H1 (cell line): Measurements from ENCODE around the gene SNX32. TPM values are rescaled to one million over a fixed set of nuclear protein-coding genes. Genes with fewer than 3 reads are reported as not detected.

ENCODE experiments used
- CTCF ChIA-PET: fragments of 300-600 bp; sonication (Branson Sonifier 250); formaldehyde crosslinking; loops from one replicate; lab custom pipeline; 2021; ENCODE audit not compliant: partially characterized antibody; lab: Charles Lee
- POLR2A ChIA-PET: fragments of 300-600 bp; sonication (Branson Sonifier 250); formaldehyde crosslinking; loops from one replicate; lab custom pipeline; 2021; ENCODE audit warnings: inconsistent platforms; ENCODE audit not compliant: partially characterized antibody; lab: Charles Lee
- DNase-seq, 2 experiments: peaks; one replicate each; pipeline versions ENCODE4 v3.0.0 to v3.0.0-alpha.2; 2010 to 2022; ENCODE audit warnings: low spot score in 2 of 2, low read depth in 1 of 2, mixed read lengths in 1 of 2
- FAIRE-seq: peaks from 2 replicates; lab custom pipeline; 2011; peaks lifted over from hg19 to GRCh38; lab: Jason Lieb, UNC
- H2AFZ ChIP-seq: 2 replicates; pipeline ENCODE4 v1.8.1; 2012; ENCODE audit warnings: low read length, inconsistent platforms
- H2AK5ac ChIP-seq: 2 replicates; pipeline ENCODE4 v1.6.1; 2013; ENCODE audit warnings: low read depth, low read length
- H2BK120ac ChIP-seq: replicated peaks from 2 replicates; pipeline ENCODE3; 2013; ENCODE audit warnings: low read depth, low read length, inconsistent platforms
- H2BK12ac ChIP-seq: 2 replicates; pipeline ENCODE4 v1.6.1; 2013; ENCODE audit warnings: low read depth, low read length
- H2BK15ac ChIP-seq: 2 replicates; pipeline ENCODE4 v1.6.1; 2013; ENCODE audit warnings: low read length
- H2BK20ac ChIP-seq: 2 replicates; pipeline ENCODE4 v1.6.1; 2013; ENCODE audit warnings: low read length
- H2BK5ac ChIP-seq: 2 replicates; pipeline ENCODE4 v1.6.1; 2013; ENCODE audit warnings: low read depth, low read length
- H3K14ac ChIP-seq: 2 replicates; pipeline ENCODE4 v1.6.1; 2013; ENCODE audit warnings: inconsistent platforms; ENCODE audit not compliant: insufficient read length
- H3K18ac ChIP-seq: 2 replicates; pipeline ENCODE4 v1.6.1; 2013; ENCODE audit warnings: low read length; ENCODE audit errors: extremely low read depth
- H3K23ac ChIP-seq: 2 replicates; pipeline ENCODE4 v1.6.1; 2013; ENCODE audit warnings: inconsistent platforms; ENCODE audit not compliant: insufficient read length
- H3K23me2 ChIP-seq: 2 replicates; pipeline ENCODE4 v1.6.1; 2013; ENCODE audit warnings: low read depth, low read length
- H3K27ac ChIP-seq: 2 replicates; pipeline ENCODE4 v1.6.1; 2011; ENCODE audit warnings: low read depth, low read length, inconsistent platforms
- H3K27me3 ChIP-seq, 4 experiments: replicated peaks in 1 of 4; 1 replicate in 1 of 4; 2 replicates in 3 of 4; pipeline versions ENCODE4 v1.6.1 to v1.8.1; 2011 to 2013; ENCODE audit warnings: low read length in 3 of 4, mild to moderate bottlenecking in 3 of 4, inconsistent platforms in 2 of 4, mixed read lengths in 2 of 4, moderate library complexity in 1 of 4; ENCODE audit not compliant: control insufficient read depth in 3 of 4, insufficient read depth in 3 of 4; ENCODE audit errors: extremely low read depth in 1 of 4
- H3K36me3 ChIP-seq, 4 experiments: 2 replicates each; pipeline versions ENCODE4 v1.6.1 to v1.8.1; 2011 to 2013; ENCODE audit warnings: mild to moderate bottlenecking in 4 of 4, low read length in 3 of 4, moderate library complexity in 2 of 4, control low read depth in 1 of 4, inconsistent platforms in 1 of 4; ENCODE audit not compliant: insufficient read depth in 4 of 4, control insufficient read depth in 2 of 4
- H3K4ac ChIP-seq: replicated peaks from 2 replicates; pipeline ENCODE3; 2013; ENCODE audit warnings: low read length, low read depth, mixed read lengths, inconsistent platforms; ENCODE audit not compliant: insufficient read length
- H3K4me1 ChIP-seq, 4 experiments: replicated peaks in 1 of 4; 1 replicate in 1 of 4; 2 replicates in 3 of 4; pipeline versions ENCODE4 v1.6.1 to v1.8.1; 2011 to 2013; ENCODE audit warnings: low read length in 3 of 4, inconsistent platforms in 2 of 4, mixed read lengths in 1 of 4; ENCODE audit not compliant: insufficient read depth in 4 of 4, control insufficient read depth in 3 of 4
- H3K4me2 ChIP-seq, 2 experiments: 2 replicates each; pipeline versions ENCODE4 v1.6.1 to v1.8.1; 2011 to 2013; ENCODE audit warnings: low read depth in 2 of 2, low read length in 2 of 2, control low read depth in 1 of 2, inconsistent platforms in 1 of 2, mild to moderate bottlenecking in 1 of 2; ENCODE audit not compliant: insufficient read depth in 1 of 2
- H3K4me3 ChIP-seq, 4 experiments: fragments of 200-600, 300-600 bp in 1 of 4; sonication (generic), shearing (Covaris generic), sonication (Bioruptor Twin) in 1 of 4; 2 replicates each; pipeline versions ENCODE4 v1.5.1 to v1.8.1; 2011 to 2016; ENCODE audit warnings: low read length in 4 of 4, low read depth in 3 of 4, control low read depth in 2 of 4, inconsistent platforms in 2 of 4, mild to moderate bottlenecking in 2 of 4, mixed read lengths in 1 of 4, moderate library complexity in 1 of 4; ENCODE audit not compliant: insufficient read depth in 2 of 4; ENCODE audit errors: extremely low read depth in 1 of 4
- H3K56ac ChIP-seq: replicated peaks from 2 replicates; pipeline ENCODE3; 2013; ENCODE audit warnings: low read depth, mild to moderate bottlenecking, mixed read lengths, low read length, inconsistent platforms; ENCODE audit not compliant: insufficient read length
- H3K79me1 ChIP-seq: 2 replicates; pipeline ENCODE4 v1.6.1; 2013; ENCODE audit warnings: low read depth, low read length, control low read depth
- H3K79me2 ChIP-seq, 2 experiments: 2 replicates each; pipeline versions ENCODE4 v1.6.1 to v1.8.1; 2012 to 2013; ENCODE audit warnings: low read length in 2 of 2, mild to moderate bottlenecking in 2 of 2, inconsistent platforms in 1 of 2; ENCODE audit not compliant: insufficient read depth in 2 of 2, control insufficient read depth in 1 of 2
- H3K9ac ChIP-seq, 4 experiments: replicated peaks in 1 of 4; 1 replicate in 1 of 4; 2 replicates in 3 of 4; pipeline versions ENCODE4 v1.6.1 to v1.8.1; 2011 to 2013; ENCODE audit warnings: low read depth in 3 of 4, low read length in 3 of 4, control low read depth in 2 of 4, mild to moderate bottlenecking in 2 of 4, moderate library complexity in 2 of 4, inconsistent platforms in 1 of 4; ENCODE audit errors: extremely low read depth in 1 of 4
- H3K9me3 ChIP-seq, 2 experiments: 2 replicates each; pipeline versions ENCODE4 v1.6.1 to v1.8.1; 2012 to 2013; ENCODE audit warnings: mild to moderate bottlenecking in 2 of 2, moderate library complexity in 2 of 2, control low read depth in 1 of 2, inconsistent platforms in 1 of 2, low read depth in 1 of 2, low read length in 1 of 2, mixed read lengths in 1 of 2; ENCODE audit not compliant: insufficient read depth in 2 of 2
- H4K20me1 ChIP-seq, 2 experiments: replicated peaks in 1 of 2; 2 replicates each; pipeline versions ENCODE3 to v1.8.1; 2011 to 2013; ENCODE audit warnings: inconsistent platforms in 2 of 2, low read length in 2 of 2, mild to moderate bottlenecking in 1 of 2; ENCODE audit not compliant: insufficient read depth in 2 of 2, control insufficient read depth in 1 of 2
- H4K5ac ChIP-seq: 2 replicates; pipeline ENCODE4 v1.6.1; 2013; ENCODE audit warnings: low read length, low read depth, mixed read lengths, inconsistent platforms; ENCODE audit not compliant: insufficient read length
- H4K8ac ChIP-seq: 2 replicates; pipeline ENCODE4 v1.8.0; 2013; ENCODE audit warnings: mild to moderate bottlenecking, moderate library complexity, low read length, inconsistent platforms; ENCODE audit not compliant: insufficient read depth; ENCODE audit errors: extremely low read depth
- H4K91ac ChIP-seq: replicated peaks from 2 replicates; pipeline ENCODE3; 2013; ENCODE audit warnings: low read length, mixed read lengths, inconsistent platforms; ENCODE audit not compliant: insufficient read length
- SIRT6 ChIP-seq: IDR thresholded peaks from one replicate; pipeline ENCODE4 v1.7.1; 2012; ENCODE audit warnings: low read length, inconsistent platforms
- WGBS, 2 experiments: shearing (Covaris generic) in 1 of 2; methylation state at CpG; one replicate each; pipeline versions ENCODE4 v1.1.6 to v1.1.7; 2013 to 2015; ENCODE audit warnings: low lambda C conversion rate in 2 of 2, mixed read lengths in 2 of 2, inconsistent platforms in 1 of 2, low coverage in 1 of 2, missing lambda C conversion rate in 1 of 2; ENCODE audit not compliant: insufficient replicate concordance in 2 of 2, insufficient coverage in 1 of 2, insufficient read length in 1 of 2; ENCODE audit errors: extremely low coverage in 1 of 2, missing lambda C conversion rate in 1 of 2; 5-methylcytosine and 5-hydroxymethylcytosine counted together
- polyA plus RNA-seq, 7 experiments: library from polyadenylated mRNA; depleted of rRNA in 3 of 7; stranded (reverse) in 5 of 7; unstranded in 2 of 7; fragments of >200 nt in 5 of 7; fragments of 200-250 nt in 2 of 7; gene quantifications; 1 replicate in 5 of 7; 2 replicates in 1 of 7; 4 replicates in 1 of 7; pipeline versions ENCODE4 v1.2.1 to v1.2.3, GENCODE V29; 2011 to 2013; ENCODE audit warnings: missing spikeins in 2 of 7, mixed read lengths in 2 of 7
- total RNA-seq: library from RNA; stranded (reverse); fragmentation: NEBNext Ultra II Directional; extraction: Animal tissue kit (Norgen Biotek cat#: 25700); gene quantifications from 2 replicates; pipeline ENCODE4 v1.2.1, GENCODE V29; 2021

The SNX32 gene
- total and polyA plus RNA-seq, 2 of the 8 experiments (the other 6 are each of a cell fraction or from before 2014, with no cell fraction given), result 0.76 to 2.2 TPM

- no peaks in the 10 kb centered on the region; the same call in 1 of the 2 replicates for H3K79me1 ChIP-seq
- no peaks in the 10 kb centered on the region for H3K36me3 ChIP-seq
- peak overlapping the region; percentile 16; the same call in 1 of the 2 replicates for H2BK5ac ChIP-seq
- peaks cover 3 to 11% (median 8%) of the 10 kb centered on the region in 4 experiments; a peak in 6 of 7 replicates for H3K4me1 ChIP-seq
- ChIA-PET CTCF (interaction anchor here (0.7 to 9.7 kb wide), 11 partner anchors 11 to 305 kb away, joined by 3 to 150 read pairs (median 3); partner anchors contain the start of genes CCDC85B, FIBP and MUS81), POLR2A (interaction anchor here (1.1 to 3.7 kb wide), 7 partner anchors 8 to 187 kb away, joined by 3 to 18 read pairs (median 5); partner anchors contain the start of genes BANF1, CCDC85B, CFL1 and EFEMP2)
- peak overlapping the region; percentile 95 for H2BK120ac ChIP-seq
- no peak overlapping the region for H3K27ac ChIP-seq
- H2AFZ ChIP-seq, result no peak overlapping the region; the same call in 1 of the 2 replicates
- no peak overlapping the region for H2BK12ac ChIP-seq
- H3K79me2 ChIP-seq, result no peaks in the 10 kb centered on the region
- FAIRE-seq, result no peak
- H3K4ac ChIP-seq, result no peak overlapping the region
- no peak overlapping the region for H3K23ac ChIP-seq
- peak overlapping the region; percentile 39 to 71 (median 52) for H3K4me3 ChIP-seq
- 24% methylated on average over 28 of the region's 28 CpGs; no CpG with 5 or more reads in 1 of the 2 experiments for WGBS, 2 experiments
- no peak overlapping the region for H2BK20ac ChIP-seq
- peak overlapping the region; percentile 78 to 89 for H3K4me2 ChIP-seq
- H2BK15ac ChIP-seq, result no peak overlapping the region
- H3K9ac ChIP-seq, result peak overlapping the region in 3 of 4 experiments; percentile 13 to 43 (median 13); a peak in 2 of 7 replicates
- H4K20me1 ChIP-seq, result peaks cover 0 to 4% of the 10 kb centered on the region in 2 experiments
- H2AK5ac ChIP-seq, result peak overlapping the region; percentile 65; the same call in 1 of the 2 replicates
- H4K91ac ChIP-seq, result peak overlapping the region; percentile 80
- no peak overlapping the region for H4K5ac ChIP-seq
- H3K9me3 ChIP-seq, result no peaks in the 10 kb centered on the region
- H3K18ac ChIP-seq, result peak overlapping the region; percentile 87
- H4K8ac ChIP-seq, result peak overlapping the region; percentile 91
- no peak overlapping the region for H3K14ac ChIP-seq
- H3K56ac ChIP-seq, result no peak overlapping the region
- H3K27me3 ChIP-seq, result peaks cover 15 to 41% (median 35%) of the 10 kb centered on the region in 4 experiments
- DNase-seq, result no peak
- H3K23me2 ChIP-seq, result peaks cover 9% of the 10 kb centered on the region; the same call in 1 of the 2 replicates
- TF ChIP-seq SIRT6, result no peak
Measured at GRCh38 chr11:65898656-65899355, 65.0 kb downstream of the SNX32 start.
